ENCODE results near the gene MCM5. TPM values are rescaled to one million over a fixed set of nuclear protein-coding genes. Genes with fewer than 3 reads are reported as not detected.
"Not testable (repeated sequence)": the region's sequence is repeated elsewhere in the genome, so short reads cannot be mapped to it uniquely, and the experiment has no call there.

Gene MCM5
- total RNA-seq, 4 donors from 2014 or later, result 16.5 to 102 (median 21.5) TPM

DNA sequence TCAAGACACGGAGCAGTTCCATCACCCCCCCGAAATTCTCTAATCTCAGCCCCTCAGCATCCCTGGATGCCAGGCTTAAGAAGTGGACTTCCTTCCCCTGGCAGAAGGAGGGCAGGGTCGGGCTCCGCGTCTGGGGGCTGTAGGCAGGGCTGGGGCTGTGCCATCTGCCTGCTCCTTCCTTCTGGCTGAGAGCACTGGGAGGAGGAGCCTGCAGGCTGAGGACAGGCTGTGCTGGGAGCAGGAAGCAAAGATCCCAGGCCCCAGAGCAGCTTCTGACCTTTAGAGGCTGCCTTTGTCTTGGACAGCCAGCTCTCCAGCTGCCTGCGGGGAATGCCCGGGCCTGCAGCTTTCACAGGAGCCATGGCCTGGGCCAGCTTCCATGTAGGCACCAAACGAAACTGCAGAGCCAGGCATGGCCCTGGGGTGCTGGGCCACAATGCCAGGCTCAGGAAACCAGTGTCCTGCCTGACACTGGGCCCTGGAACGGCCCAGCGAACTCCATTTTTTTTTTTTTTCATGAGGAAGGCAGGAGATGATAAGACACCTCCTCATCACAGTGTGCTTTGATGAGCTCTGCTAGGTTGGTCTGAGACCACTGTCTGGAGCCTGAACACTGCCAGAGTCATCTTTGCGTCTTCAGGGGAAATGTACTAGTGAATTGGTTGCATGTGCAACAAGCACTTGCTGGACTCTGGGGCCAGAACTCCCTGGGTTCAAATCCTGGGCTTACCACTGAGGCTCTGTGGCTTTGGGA, 67.9 kb downstream of the MCM5 start:
- DNase-seq, result peak in 2 of 3 donors; percentile 62 to 64
- H3K4me3 ChIP-seq, result no peak overlapping the region
- TF ChIP-seq POLR2A (IDR thresholded peaks at IDR 0.05), result no peak
- TF ChIP-seq, protein P1, sequence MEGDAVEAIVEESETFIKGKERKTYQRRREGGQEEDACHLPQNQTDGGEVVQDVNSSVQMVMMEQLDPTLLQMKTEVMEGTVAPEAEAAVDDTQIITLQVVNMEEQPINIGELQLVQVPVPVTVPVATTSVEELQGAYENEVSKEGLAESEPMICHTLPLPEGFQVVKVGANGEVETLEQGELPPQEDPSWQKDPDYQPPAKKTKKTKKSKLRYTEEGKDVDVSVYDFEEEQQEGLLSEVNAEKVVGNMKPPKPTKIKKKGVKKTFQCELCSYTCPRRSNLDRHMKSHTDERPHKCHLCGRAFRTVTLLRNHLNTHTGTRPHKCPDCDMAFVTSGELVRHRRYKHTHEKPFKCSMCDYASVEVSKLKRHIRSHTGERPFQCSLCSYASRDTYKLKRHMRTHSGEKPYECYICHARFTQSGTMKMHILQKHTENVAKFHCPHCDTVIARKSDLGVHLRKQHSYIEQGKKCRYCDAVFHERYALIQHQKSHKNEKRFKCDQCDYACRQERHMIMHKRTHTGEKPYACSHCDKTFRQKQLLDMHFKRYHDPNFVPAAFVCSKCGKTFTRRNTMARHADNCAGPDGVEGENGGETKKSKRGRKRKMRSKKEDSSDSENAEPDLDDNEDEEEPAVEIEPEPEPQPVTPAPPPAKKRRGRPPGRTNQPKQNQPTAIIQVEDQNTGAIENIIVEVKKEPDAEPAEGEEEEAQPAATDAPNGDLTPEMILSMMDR (IDR thresholded peaks at IDR 0.05), result no peak
- peaks cover 0 to 23% (median 0%) of the 10 kb centered on the region in 4 donors for H3K4me1 ChIP-seq
- H3K36me3 ChIP-seq, result no peaks in the 10 kb centered on the region
- H3K27me3 ChIP-seq, result no peaks in the 10 kb centered on the region
- H3K27ac ChIP-seq, result peak overlapping the region; percentile 41 to 79 (median 59)
- H3K9me3 ChIP-seq, result no peaks in the 10 kb centered on the region

DNA sequence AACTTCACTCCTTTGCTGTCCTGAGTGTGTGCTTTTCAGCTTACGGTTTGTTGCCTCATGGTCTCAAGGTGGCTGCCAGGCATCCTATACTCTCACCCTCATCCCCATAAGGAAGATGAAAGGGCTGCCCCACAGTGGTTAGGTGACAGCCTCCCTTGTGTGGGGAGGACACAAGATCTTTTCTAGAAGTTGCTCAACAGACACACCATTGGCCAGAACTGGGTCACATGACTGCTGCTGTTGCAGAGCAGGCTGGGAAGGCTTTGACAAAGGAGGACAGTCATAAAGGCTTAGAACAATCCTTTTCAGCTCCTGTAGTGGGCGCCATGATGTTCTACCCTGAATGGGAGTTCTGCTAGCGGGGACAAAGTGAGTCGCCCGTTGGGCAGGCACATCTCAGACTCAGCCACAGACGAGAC, 71.0 kb downstream of the MCM5 start:
- TF ChIP-seq POLR2A (IDR thresholded peaks at IDR 0.05), result no peak
- TF ChIP-seq, protein P1 (IDR thresholded peaks at IDR 0.05), result no peak
- no peak for DNase-seq
- Histone ChIP-seq H3K36me3 (no peaks in the 10 kb centered on the region), H3K4me1 (peaks cover 0 to 23% (median 0%) of the 10 kb centered on the region in 4 donors), H3K27me3 (no peaks in the 10 kb centered on the region), H3K27ac (no peak overlapping the region), H3K9me3 (no peaks in the 10 kb centered on the region), H3K4me3 (no peak overlapping the region)

DNA sequence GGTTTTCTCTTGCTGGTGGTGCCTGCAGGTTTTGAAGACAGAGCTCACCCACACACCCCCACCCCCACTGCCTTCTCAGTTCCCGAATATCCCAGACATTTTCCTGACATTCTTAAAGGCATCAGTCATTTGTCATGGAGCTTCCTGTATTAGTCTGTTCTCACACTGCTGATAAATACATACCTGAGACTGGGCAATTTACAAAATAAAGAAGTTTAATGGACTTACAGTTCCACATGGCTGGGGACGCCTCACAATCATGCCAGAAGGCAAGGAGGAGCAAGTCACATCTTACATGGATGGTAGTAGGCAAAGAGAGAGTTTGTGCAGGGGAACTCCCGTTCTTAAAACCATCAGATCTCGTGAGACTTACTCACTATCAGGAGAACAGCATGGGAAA, 71.6 kb downstream of the MCM5 start:
- peaks cover 0 to 23% (median 0%) of the 10 kb centered on the region in 4 donors for H3K4me1 ChIP-seq
- not testable (repeated sequence) for H3K36me3 ChIP-seq, H3K27me3 ChIP-seq, H3K9me3 ChIP-seq, H3K27ac ChIP-seq, DNase-seq, H3K4me3 ChIP-seq

DNA sequence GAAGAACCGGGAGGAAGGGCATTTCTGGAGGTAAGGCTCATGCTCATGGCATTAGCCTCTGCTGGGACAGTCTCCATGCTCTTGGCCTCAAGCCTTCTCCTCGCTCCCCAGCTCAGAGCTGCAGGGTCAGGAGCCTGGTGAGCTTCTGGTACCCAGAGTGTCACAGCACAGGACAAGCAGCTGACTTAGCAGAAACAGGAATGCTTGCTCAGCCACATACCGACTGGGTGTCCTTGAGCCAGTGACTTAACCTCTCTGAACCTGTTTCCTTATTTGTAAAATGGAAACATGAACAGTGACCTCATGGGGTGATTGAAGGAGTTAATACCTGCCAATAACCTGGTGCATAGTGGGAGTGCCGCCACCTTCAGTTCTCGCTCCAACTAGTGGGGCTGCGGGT, 72.5 kb downstream of the MCM5 start:
- H3K9me3 ChIP-seq, result no peaks in the 10 kb centered on the region
- TF ChIP-seq, protein P1 (IDR thresholded peaks at IDR 0.05), result no peak
- no peak for TF ChIP-seq POLR2A (IDR thresholded peaks at IDR 0.05)
- peaks cover 0 to 24% (median 0%) of the 10 kb centered on the region in 4 donors for H3K4me1 ChIP-seq
- no peak for DNase-seq
- H3K36me3 ChIP-seq, result no peaks in the 10 kb centered on the region
- H3K27ac ChIP-seq, result no peak overlapping the region
- H3K27me3 ChIP-seq, result no peaks in the 10 kb centered on the region
- H3K4me3 ChIP-seq, result no peak overlapping the region

DNA sequence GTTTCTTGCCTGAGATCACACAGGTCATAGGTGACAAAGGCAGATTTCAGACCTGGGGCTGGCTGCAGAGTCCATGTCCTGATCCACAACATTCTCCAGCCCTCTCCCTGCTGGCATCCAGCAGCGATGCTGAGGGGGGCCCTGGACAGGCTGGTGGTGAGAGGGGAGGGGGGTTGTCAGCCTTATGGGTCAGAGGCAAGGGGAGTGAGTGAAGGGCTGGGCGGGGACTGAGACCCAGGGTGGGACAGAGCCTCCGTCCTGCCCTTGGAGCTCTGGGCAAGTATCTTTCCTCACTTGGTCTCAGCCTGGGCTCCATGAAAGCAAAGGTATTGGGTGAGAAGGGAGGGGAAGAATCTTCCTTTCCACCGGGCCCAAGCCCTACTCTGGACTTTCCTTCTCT, 74.0 kb downstream of the MCM5 start:
- TF ChIP-seq, protein P1 (IDR thresholded peaks at IDR 0.05), result no peak
- TF ChIP-seq POLR2A (IDR thresholded peaks at IDR 0.05), result no peak

More for the DNA sequence above, 74.0 kb downstream of the MCM5 start:
- H3K27me3 ChIP-seq, result no peaks in the 10 kb centered on the region
- H3K27ac ChIP-seq, result no peak overlapping the region
- DNase-seq, result no peak
- no peak overlapping the region for H3K4me3 ChIP-seq
- H3K4me1 ChIP-seq, result peaks cover 0 to 17% (median 3%) of the 10 kb centered on the region in 4 donors
- no peaks in the 10 kb centered on the region for H3K9me3 ChIP-seq
- H3K36me3 ChIP-seq, result no peaks in the 10 kb centered on the region

Other genes starting within 250 kb of the MCM5 start
- 10 to 100 TPM; 25.0 to 45.9 (median 29.2) TPM for gene HMGXB4, start 142.6 kb upstream of the MCM5 start, total RNA-seq
- 100 to 1,000 TPM in 3 of 4 donors, 10 to 100 TPM in 1; 96.6 to 175 (median 129) TPM for gene TOM1, start 100.2 kb upstream of the MCM5 start, total RNA-seq
- gene HMOX1, start 19.0 kb upstream of the MCM5 start, total RNA-seq, result 10 to 100 TPM; 27.2 to 64.5 (median 46.7) TPM
- 1 to 10 TPM; 2.7 to 5.8 (median 4.8) TPM for gene RASD2, start 140.7 kb downstream of the MCM5 start, total RNA-seq
- 10 to 100 TPM in 2 of 4 donors, 1 to 10 TPM in 2; 5.6 to 11.7 (median 9.8) TPM for gene MB, start 217.2 kb downstream of the MCM5 start, total RNA-seq
- 10 to 100 TPM; 28.9 to 70.2 (median 46.8) TPM for gene APOL6, start 248.3 kb downstream of the MCM5 start, total RNA-seq